NCI-H1694 treated with DMSO at 0.1 percent for 48 hours (cell line): ENCODE data around the gene VEZF1.

Experiments used
- DNase-seq: peaks from one replicate; lab custom pipeline; 2025; lab: John Stamatoyannopoulos, UW

Gene VEZF1

DNA sequence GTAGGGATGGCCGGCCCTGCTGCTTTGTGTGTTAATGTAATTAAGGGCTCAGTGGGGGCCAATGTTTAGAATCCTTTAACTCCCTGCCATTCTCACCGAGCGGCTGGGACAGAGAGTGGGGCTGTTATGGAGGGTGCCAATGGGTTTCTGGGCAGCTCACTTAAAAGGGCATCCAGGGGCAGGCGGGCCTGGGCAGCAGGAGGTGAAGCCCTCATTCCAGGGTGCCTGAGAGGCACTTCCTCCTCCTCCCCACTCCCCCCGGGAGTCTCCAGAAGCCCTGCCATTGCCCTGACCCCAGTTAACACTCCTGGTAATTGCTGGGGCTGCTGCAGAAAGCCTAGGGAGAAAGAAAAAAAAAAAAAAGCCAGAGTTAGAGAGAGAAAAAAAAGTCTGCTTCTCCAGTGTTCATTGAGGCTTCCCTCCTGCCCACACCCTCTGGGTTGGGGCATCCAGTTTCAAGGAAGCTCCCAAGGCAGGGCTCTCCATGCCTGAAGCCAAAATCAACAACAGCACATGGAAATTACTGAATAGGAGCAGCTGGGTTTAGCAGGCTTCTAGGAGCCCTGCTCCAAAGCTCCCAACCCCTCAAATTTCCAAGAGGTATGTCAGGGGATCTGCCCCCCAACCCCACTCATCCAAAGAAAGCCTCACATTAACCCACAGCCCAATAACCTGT lies 60.9 kb downstream of the VEZF1 start:
- no peak for DNase-seq

DNA sequence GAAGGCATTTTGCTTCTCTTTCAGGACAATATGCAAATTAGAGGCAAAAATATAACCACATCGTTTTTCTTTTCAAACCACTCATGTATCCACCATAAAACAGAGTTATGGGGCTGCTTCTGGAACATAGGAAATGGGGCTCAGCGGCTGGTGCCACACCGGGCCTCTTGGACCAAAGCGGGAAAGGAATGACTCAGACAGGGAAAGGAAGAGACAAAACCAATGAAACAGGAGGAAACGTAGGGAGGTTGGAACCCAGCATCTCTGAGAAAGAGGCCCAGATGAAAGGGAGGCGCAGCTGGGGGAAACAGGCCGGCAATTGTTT lies 61.4 kb downstream of the VEZF1 start:
- DNase-seq: no peak

DNA sequence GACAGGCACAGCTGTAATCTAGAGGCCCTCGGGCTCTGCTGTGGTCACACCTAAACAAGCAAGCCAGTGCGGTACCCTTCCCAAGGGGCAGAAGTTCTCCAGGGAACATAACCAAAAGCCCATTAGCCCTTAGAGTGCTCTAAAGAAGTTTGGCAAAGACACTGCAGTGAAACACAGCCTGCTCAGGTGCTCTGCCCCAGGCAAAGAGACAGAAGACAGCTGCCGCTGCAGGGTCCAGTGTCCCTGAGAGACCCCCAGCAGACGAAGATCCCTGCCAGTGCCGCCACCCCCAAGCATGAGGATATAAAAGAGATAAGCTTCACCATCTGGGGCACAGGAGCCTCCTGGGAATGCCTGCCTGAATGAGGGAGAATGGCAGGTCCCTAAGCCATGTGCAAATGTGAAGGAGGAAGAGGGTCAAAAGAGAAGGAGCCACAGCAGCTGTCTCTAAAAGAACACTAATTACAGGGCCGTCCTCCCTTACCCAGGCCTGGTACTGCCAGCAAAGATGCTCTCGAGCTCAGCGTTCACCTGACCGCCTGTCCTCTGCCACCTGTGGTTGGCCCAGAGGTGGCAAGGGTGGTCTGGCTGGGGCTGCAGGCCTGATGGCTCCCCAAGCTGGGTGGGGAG lies 62.6 kb downstream of the VEZF1 start:
- DNase-seq: peak; percentile 63

DNA sequence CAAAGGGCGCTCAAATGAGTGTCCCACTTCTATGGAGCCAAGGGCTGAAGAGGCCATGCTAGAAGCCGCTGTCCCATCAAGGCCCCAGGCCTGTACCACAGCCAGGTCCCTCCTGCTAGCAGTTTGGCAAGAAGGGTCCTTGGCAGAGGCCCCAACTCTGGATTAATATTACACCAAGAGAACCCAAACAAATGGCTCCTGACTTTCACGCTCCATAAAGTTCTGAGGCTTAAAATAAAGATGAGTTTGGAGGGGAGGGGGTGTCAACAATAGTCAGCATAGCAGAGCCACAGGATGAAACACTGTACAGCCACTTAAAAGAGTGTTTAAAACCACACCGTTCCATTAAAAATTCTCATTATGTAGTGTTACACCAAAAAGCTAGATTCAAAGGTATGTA lies 63.4 kb downstream of the VEZF1 start:
- DNase-seq: peak; percentile 91
